Measurements from ENCODE around the gene TCEAL2. TPM values are rescaled to one million over a fixed set of nuclear protein-coding genes. Genes with fewer than 3 reads are reported as not detected.
"Not testable (repeated sequence)": the region's sequence is repeated elsewhere in the genome, so short reads cannot be mapped to it uniquely, and the experiment has no call there.

TCEAL2 gene
- total RNA-seq: 0.47 TPM
- long read RNA-seq: 0 reads

DNA sequence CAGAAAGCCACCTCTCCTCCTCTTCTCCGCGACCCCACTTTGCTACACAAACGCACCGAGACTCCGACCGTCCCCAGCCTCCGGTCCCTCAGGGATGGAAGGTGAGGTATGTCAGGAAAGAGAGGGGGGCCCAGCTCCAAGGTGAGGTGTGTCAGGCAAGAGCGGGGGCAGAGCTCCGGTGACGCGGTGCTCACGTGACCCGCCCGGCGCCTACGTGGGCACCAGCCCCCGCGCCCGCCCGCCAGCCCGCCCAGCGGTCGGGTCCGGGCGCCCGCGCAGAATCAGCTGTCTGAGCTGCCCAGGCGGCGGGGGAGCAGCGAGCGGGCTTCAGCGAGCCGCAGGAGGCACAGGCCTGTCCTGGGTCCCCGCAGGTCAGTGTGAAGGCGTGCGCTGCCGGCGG, at the start of gene TCEAL2:
TCEAL2 (plus strand) TSS at position 244 of the 400 bp plus-strand sequence. CDS start 1,152 bp downstream, outside the sequence.
- intact Hi-C loops (cut with micrococcal nuclease); DNase-seq; H3K9me3 ChIP-seq (replicated peaks); H3K27ac ChIP-seq (replicated peaks); H3K36me3 ChIP-seq; H3K4me1 ChIP-seq: not testable (repeated sequence)
- H3K27me3 ChIP-seq (ENCODE audit: low read depth): peaks cover 37% of the 10 kb centered on the region
- peak within 1 kb of the TSS; percentile 30 for H3K4me3 ChIP-seq

DNA sequence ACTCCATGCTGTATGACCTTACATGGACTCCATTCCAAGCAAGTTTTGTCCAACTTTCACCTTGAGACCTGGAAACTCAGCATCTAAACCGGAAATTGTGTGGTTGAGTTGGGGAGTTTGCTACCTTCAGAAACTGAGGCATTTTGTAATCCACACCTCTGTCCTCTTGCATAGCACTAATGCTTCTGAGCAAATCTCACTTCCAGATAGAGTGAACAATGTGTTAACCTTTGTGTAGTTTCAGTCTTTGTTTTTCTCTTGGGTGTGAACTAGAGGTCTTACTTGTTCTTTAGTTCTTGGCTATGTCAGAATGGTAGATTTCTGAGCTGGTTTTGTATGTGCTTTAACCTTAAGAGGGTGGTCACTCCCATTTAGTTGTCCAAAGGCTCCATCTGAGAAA, 48.1 kb upstream of the TCEAL2 start:
- no peaks in the 10 kb centered on the region for H3K9me3 ChIP-seq (replicated peaks)
- H3K4me1 ChIP-seq: no peaks in the 10 kb centered on the region
- TF ChIP-seq, protein P1, sequence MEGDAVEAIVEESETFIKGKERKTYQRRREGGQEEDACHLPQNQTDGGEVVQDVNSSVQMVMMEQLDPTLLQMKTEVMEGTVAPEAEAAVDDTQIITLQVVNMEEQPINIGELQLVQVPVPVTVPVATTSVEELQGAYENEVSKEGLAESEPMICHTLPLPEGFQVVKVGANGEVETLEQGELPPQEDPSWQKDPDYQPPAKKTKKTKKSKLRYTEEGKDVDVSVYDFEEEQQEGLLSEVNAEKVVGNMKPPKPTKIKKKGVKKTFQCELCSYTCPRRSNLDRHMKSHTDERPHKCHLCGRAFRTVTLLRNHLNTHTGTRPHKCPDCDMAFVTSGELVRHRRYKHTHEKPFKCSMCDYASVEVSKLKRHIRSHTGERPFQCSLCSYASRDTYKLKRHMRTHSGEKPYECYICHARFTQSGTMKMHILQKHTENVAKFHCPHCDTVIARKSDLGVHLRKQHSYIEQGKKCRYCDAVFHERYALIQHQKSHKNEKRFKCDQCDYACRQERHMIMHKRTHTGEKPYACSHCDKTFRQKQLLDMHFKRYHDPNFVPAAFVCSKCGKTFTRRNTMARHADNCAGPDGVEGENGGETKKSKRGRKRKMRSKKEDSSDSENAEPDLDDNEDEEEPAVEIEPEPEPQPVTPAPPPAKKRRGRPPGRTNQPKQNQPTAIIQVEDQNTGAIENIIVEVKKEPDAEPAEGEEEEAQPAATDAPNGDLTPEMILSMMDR (IDR thresholded peaks at IDR 0.05; ENCODE audit: borderline replicate concordance): no peak
- H3K27ac ChIP-seq (replicated peaks): no peak overlapping the region
- intact Hi-C loops (cut with micrococcal nuclease): no loop called here
- H3K36me3 ChIP-seq: no peaks in the 10 kb centered on the region
- no peak for DNase-seq
- H3K4me3 ChIP-seq: no peak overlapping the region
- H3K27me3 ChIP-seq (ENCODE audit: low read depth): peaks cover 4% of the 10 kb centered on the region

DNA sequence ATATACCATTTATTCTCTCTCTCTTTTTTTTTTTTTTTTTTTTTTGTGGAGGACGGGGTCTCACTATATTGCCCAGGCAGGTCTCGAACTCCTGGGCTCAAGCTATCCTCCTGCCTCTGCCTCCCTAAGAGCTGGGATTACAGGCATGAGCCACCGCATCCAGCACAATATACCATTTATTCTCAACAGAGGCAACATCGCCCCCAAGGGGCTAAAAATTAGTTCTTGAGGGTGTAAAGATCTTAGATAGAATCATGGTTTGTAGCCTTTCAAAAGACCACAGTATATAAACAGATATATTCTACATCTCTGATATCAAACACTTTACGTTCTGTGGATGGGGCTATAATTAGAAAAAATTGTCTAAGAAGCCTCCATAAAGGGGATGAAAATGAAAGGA, 39.8 kb upstream of the TCEAL2 start:
- intact Hi-C loops (cut with micrococcal nuclease): no loop called here
- H3K4me3 ChIP-seq: no peak overlapping the region
- H3K27me3 ChIP-seq (ENCODE audit: low read depth): no peaks in the 10 kb centered on the region
- no peaks in the 10 kb centered on the region for H3K4me1 ChIP-seq
- TF ChIP-seq, protein P1 (IDR thresholded peaks at IDR 0.05; ENCODE audit: borderline replicate concordance): no peak
- H3K27ac ChIP-seq (replicated peaks): no peak overlapping the region
- no peak for DNase-seq
- H3K9me3 ChIP-seq (replicated peaks): no peaks in the 10 kb centered on the region
- H3K36me3 ChIP-seq: no peaks in the 10 kb centered on the region

DNA sequence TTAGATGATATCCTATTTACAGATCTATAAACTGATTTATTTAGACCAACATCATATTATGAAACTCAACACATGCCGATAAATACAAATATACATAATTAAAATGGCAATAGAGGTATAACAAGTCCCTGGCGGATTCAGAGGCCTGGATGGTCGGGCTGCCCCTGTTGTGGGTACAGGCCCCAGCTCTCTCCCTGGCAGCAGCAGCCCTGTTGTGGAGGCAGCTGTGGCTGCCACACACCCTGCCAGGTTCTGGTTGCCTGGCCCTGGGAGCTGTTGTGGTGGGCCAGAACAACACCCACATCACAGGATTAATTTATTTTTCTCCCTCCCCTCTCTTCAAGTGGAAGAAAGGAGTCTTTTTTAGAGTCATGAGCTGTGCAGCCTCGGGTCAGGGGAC, 12.1 kb upstream of the TCEAL2 start:
- intact Hi-C loops (cut with micrococcal nuclease): no loop called here
- Histone ChIP-seq H3K4me1 (no peaks in the 10 kb centered on the region), H3K27ac (replicated peaks) (no peak overlapping the region), H3K4me3 (no peak overlapping the region), H3K27me3 (ENCODE audit: low read depth) (no peaks in the 10 kb centered on the region), H3K9me3 (replicated peaks) (no peaks in the 10 kb centered on the region), H3K36me3 (no peaks in the 10 kb centered on the region)
- TF ChIP-seq, protein P1 (IDR thresholded peaks at IDR 0.05; ENCODE audit: borderline replicate concordance): no peak
- DNase-seq: no peak

DNA sequence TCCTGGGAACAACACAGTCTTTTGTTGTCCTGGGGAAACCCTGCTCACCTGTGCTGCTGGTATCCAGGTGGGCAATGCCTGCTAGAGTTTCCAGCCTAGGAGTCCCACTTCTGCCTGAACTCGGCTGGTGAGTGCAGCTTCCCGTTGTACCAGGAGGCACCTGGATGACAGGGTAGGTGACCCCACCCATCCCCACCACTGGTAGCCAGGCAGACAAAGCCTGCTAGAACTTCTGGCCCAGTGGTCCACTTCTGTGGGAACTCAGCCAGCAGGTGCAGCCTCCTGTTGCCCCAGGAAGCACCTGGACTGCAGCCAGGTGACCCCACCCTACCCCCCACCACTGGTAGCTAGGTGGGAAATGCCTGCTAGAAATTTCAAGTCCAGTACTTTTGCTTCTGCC, 9.7 kb upstream of the TCEAL2 start:
- Histone ChIP-seq H3K4me1 (no peaks in the 10 kb centered on the region), H3K4me3 (no peak overlapping the region), H3K9me3 (replicated peaks) (no peaks in the 10 kb centered on the region), H3K36me3 (no peaks in the 10 kb centered on the region), H3K27me3 (ENCODE audit: low read depth) (no peaks in the 10 kb centered on the region), H3K27ac (replicated peaks) (no peak overlapping the region)
- TF ChIP-seq, protein P1 (IDR thresholded peaks at IDR 0.05; ENCODE audit: borderline replicate concordance): no peak
- DNase-seq: no peak
- intact Hi-C loops (cut with micrococcal nuclease): no loop called here

DNA sequence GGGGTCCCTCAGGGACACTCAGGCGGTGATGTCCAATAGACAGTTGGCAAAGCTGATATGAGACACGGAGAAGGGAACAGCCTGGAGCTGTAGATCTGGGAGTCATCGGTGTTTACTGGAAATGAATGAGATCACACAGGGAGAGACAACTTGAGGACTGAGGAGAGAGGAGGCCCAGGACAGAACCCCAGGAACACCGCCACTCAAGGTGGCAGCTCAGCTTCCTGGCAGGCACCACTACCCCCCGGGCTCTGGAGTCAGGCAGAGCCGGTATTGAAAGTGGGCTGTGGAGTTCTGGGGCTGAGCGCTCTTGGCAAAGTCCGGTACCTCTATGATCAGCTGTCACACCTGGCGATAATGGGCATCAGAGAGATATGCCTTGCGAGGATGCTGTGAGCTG, 465 bp upstream of the TCEAL2 start:
- H3K9me3 ChIP-seq (replicated peaks); DNase-seq; H3K27ac ChIP-seq (replicated peaks); H3K4me1 ChIP-seq; intact Hi-C loops (cut with micrococcal nuclease); H3K36me3 ChIP-seq: not testable (repeated sequence)
- H3K4me3 ChIP-seq: peak overlapping the region; percentile 30
- peaks cover 37% of the 10 kb centered on the region for H3K27me3 ChIP-seq (ENCODE audit: low read depth)

DNA sequence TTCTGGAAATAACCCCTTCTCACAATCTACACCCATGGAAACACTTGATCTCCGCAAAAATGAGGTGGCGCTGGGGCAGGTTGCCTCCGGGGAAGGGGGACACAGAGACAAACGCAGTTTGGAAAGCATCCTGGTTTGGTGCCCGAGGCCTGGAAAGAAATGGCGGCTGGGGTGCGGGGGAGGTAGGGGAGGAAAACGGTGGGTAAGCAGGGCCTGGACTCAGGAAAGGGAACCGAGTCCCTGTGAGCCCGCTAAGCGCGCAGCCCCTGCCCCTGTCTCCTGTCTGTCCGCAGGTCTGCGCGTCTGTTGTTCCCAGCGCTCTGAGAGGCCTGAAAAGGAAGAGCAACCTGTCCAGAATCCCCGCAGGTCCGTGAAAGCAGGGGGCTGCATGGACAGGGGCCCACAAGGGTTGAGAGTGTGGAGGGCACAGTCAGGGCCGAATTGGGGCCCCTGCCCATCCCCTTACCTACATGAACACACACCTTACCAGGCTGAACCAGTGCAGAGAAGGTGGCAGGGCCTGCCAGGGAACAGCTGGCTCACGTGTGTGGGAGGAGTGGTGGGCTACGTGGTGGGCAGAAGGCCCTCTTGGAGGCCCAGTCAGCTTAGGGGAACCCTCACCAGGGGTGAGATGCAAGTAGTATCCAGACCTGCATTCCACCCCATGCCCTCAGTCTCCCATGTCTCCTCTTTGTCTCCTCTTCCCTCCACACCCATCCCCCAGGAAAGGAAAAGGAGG, 770 bp downstream of the TCEAL2 start:
- H3K9me3 ChIP-seq (replicated peaks); H3K4me1 ChIP-seq; H3K4me3 ChIP-seq; intact Hi-C loops (cut with micrococcal nuclease); H3K27ac ChIP-seq (replicated peaks); H3K36me3 ChIP-seq; DNase-seq: not testable (repeated sequence)
- H3K27me3 ChIP-seq (ENCODE audit: low read depth): peaks cover 37% of the 10 kb centered on the region
